GM21447 (cell line): ENCODE results near the gene UVSSA.
"Not testable (repeated sequence)": the region's sequence is repeated elsewhere in the genome, so short reads cannot be mapped to it uniquely, and the experiment has no call there.

Experiments used
- ATAC-seq: cut with Tn5 transposase; IDR thresholded peaks from one replicate; pipeline ENCODE4 v1.9.1; 2021; ENCODE audit not compliant: unreplicated experiment

The UVSSA gene

DNA sequence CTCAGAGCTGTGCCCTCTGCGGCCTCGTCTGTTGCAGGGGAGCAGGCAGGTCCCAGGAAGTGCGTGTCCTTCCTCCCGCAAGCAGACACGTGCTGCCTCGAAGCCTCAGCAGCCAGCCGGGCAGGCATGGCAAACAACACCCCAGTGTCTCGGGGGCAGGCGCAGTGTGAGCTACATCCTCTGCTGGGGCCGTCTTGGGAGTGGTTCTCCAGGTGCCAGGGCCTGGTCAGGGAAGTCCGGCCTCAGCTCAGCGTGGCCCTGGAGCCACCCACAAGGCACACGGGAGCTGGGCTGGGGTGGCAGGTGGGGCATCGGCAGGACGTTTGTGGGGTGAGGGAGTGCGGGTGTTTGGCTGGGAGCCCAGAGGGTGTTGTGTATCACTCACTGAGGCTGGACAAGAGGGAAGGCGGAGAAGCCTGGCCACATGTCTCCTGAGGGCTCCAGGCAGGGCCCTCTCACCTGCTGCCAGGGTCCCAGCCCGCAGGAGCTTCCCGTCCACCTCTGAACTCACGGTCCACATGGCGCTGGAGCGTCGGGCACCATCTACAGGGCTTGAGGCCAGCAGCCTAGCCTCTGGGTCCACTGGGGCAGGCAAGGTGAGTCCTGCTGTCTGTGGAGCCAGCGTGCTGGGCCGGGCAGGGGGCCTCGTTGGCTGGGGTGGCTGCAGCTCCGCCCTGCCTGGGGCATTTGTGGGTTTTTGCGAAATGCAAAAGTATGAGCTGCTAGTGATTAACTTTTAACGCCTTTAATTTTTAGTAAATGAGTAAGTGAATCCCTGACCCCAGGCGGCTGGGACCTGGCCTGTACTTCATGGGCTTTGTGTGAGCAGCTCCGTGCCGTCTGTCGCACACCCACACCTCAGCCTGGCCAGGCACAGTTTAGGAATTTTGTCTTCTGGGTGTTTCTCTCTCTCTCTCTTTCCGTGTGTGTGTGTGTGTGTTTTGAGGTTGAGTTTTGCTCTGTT lies 17.3 kb upstream of the UVSSA start:
- ATAC-seq = no peak

DNA sequence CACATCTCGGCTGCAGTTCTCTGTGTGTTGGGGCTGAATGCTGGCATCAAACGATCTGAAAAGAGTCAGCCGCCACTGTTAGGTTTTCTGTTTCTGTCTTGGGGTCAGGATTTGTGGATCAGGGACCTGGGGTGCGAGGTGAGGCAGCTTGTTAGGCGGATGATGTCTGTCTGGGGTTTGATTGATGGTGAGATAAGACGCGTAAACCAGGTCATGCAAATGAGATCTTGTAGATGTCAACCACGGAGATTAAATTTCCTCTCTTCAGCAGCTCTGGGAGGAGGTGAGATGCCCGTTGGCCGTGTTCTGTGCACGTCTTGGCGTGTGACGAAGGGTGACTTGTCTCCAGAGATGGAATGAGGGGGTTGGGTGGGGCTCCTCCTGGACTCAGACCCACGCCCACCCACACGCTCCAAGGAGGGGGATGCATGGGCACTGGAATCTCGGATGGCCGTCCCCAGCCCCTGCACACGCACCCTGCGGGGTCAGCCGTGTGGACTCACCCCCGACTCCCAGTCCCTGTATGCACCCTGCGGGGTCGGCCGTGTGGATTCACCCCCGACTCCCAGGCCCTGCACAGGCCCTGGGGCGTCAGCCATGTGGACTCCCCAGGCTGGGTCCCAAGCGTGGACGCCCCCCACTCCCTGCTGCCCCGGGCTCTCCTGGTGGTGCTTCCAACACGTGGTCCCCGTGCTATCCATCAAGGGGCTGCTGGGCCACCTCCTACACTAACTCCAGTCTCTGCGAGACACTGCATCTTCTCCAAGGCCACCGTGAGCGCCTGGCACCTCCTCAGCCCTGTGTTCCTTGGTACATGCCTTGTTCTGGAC lies 16.0 kb upstream of the UVSSA start:
- ATAC-seq = no peak

DNA sequence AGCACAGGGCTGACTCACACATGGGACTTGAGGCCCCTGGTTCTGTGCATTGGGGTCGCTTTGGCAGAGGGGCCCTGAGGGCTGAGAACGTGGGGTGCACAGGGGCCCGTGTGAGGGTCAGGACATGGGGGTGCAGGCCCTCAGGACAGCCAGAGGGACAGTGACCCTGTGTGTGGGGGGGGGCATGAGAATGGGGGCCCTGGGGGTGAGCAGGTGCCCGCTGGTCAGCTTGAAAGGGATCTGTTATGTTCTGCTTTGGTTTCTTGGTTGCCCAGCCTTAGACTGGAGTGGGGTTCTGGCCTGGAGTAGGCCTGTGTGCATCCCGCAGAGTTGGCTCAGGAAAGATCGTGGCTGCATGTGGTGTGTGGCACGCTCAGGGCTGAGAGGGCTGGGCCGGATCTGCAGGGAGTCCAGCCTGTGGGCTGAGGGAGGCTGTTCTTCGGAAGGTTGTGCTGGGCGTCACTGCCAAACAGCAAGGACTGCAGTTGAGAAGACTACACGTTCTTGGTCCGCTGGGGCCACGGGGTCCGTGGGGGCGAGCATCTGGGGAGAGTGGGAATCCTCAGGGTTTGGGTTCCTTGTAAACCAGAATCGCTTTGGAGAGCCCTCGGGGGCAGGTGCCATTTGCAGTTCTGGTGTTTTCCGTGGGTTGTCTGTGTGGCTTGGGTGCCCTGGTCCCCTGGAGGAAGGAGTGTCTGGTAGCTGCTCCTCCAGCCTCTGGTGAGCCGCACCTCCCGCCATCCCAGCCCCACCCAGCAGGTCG lies 15.2 kb upstream of the UVSSA start:
- ATAC-seq = no peak

DNA sequence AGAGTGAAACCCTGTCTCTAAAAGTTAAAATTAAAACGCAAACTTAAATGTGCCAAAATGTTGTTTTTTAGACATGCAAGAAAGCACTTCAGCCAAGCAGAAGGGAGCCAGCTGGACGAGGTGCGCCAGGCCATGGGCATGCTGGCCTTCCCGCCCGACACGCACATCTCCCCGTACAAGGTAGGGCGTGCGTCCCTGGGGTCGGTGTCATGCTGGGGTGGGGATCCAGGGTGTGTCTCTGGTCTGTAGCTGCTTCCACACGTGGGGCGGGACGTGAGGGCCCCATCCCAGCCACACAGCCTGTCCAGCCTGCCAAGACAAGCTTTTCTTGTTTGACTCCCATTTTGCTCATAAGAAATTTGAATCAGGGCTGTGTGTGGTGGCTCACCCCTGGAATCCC lies 14.3 kb upstream of the UVSSA start:
- no peak for ATAC-seq

DNA sequence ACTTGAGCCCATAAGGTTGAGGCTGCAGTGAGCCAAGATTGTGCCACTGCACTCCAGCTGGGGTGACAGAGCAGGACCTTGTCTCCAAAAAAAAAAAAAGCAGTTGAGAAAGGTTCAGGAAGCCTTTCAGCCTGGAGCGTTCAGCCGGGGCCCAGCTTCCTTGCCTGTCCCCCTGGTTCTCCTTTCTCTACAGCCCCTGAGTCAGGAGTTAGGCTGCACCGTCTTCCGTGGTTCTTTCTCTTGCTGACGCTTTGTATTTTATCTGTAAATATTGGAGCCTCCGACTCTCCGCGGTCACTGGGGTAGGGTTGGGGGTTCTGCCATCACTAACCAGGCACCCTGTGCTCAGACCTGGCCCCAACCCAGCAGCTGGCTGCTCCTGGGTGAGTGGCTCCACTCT lies 13.8 kb upstream of the UVSSA start:
- no peak for ATAC-seq

DNA sequence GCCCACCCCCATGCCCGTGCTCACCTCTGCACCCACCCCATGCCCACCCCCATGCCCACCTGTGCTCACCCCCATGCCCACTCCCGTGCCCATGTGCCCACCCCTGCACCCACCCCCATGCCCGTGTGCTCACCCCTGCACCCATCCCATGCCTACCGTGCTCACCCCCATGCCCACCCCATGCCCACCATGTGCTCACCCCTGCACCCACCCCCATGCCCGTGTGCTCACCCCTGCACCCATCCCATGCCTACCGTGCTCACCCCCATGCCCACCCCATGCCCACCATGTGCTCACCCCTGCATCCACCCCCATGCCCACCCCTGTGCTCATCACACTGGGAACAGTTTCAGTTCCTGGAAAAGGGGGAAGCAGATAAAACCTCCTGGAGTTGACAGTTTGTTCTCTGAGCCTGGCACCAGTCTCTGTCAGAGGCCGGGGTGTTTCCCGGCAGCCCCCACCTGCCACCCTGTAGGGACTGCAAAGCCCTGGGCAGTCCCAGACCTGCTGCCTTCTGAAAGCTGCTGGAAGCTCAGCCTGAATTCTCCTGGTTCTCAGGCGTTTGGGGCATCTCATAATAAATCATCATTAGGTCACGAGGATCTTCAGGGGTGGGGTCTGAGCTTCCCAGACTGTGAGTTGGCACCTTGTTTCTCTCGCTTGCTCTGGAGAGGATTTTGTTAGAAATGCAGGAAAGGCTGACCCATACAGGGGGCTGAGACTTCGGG lies 13.0 kb upstream of the UVSSA start:
- ATAC-seq = not testable (repeated sequence)

DNA sequence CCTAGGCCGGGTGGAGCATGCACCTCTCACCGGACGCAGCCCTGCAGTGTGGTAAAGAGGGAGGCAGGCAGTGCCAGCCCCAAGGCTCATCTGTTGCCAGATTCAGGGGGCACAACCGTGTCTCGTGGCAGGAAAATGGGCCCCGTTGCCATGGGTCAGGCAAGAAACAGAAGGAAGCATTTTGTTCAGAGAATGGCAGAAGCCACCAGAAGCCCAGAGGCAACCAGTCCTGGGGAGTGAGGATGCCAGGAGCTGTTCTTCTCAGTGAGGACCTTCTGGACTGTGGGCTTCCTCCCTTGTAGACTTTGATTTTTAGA lies 12.5 kb upstream of the UVSSA start:
- ATAC-seq = no peak

DNA sequence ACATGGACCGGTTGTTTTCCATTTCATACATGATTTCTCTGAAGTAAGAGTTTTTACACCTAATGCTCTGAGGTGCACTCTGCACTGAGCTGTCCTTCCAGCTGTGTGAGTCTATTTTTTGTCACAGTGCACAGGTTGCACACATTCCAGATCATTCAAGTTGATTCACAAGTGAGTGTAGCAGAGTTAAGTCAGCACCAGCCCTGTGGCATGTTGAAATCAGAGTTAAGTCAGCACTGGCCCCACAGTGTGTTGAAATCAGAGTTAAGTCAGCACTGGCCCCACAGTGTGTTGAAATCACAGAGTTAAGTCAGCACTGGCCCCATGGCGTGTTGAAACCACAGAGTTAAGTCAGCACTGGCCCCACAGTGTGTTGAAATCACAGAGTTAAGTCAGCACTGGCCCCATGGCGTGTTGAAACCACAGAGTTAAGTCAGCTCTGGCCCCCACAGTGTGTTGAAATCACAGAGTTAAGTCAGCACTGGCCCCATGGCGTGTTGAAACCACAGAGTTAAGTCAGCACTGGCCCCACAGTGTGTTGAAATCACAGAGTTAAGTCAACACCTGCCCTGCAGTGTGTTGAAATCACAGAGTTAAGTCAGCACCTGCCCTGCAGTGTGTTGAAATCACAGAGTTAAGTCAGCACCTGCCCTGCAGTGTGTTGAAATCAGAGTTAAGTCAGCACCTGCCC lies 11.7 kb upstream of the UVSSA start:
- not testable (repeated sequence) for ATAC-seq

DNA sequence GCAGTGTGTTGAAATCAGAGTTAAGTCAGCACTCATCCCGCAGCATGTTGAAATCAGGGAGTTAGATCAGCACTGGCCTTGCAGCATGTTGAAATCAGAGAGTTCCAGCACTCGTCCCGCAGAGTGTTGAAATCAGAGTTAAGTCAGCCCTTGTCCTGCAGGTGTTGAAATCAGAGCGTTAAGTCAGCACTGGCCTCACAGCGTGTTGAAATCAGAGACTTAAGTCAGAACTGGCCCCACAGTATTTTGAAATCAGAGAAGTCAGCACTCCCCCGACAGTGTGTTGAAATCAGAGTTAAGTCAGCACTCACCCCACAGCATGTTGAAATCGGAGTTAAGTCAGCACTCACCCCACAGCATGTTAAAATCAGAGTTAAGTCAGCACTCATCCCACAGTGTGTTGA lies 10.9 kb upstream of the UVSSA start:
- no peak for ATAC-seq

DNA sequence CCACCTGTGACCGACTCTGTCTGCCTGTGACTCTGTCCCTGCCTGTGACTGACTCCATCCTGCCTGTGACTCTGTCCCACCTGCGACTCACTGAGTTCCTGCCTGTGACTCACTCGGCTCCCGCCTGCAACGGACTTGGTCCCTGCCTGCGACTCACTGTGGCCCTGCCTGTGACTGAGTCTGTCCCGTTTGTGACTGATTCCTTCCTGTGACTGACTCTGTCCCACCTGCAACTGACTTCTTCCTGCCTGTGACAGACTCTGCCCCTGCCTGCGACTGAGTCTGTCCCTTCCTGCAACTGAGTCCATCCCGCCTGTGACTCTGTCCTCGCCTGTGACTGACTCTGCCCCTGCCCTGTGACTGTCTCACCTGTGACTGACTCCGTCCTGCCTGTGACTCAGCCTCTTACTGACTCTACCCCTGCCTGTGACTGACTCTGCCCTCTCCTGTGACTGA lies 9.6 kb upstream of the UVSSA start:
- no peak for ATAC-seq

DNA sequence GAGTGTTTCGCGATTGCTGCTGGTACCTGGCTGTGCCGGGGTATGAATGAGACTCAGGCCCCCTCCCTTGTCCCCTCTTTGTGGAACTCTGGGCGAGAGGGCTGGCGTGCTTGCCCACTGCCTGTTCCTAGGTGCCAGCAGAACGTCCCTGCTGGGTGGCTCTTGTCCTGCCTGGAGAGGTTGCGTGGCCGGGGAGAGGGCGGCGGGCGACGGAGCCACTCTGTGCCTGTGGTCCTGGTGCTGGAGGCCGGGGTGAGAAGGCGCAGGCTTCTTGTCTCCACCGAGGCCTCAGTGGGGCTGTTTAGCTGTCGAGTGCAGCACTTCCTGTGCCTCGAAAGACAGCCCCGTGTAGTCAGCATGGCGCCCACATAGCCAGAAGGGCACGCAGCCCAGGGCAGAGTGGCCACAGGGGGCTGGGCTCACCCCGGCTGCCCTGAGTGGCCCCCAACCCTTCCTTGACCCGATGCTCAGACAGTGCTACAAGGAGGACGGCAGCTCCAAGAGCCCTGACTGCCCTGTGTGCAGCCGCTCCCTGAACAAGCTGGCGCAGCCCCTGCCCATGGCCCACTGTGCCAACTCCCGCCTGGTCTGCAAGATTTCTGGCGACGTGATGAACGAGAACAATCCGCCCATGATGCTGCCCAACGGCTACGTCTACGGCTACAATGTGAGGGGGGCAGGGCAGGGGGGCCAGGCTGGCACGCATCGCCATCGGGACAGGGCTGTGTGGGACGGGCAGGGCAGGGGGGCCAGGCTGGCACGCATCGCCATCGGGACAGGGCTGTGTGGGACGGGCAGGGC lies 8.9 kb upstream of the UVSSA start:
- ATAC-seq = no peak

DNA sequence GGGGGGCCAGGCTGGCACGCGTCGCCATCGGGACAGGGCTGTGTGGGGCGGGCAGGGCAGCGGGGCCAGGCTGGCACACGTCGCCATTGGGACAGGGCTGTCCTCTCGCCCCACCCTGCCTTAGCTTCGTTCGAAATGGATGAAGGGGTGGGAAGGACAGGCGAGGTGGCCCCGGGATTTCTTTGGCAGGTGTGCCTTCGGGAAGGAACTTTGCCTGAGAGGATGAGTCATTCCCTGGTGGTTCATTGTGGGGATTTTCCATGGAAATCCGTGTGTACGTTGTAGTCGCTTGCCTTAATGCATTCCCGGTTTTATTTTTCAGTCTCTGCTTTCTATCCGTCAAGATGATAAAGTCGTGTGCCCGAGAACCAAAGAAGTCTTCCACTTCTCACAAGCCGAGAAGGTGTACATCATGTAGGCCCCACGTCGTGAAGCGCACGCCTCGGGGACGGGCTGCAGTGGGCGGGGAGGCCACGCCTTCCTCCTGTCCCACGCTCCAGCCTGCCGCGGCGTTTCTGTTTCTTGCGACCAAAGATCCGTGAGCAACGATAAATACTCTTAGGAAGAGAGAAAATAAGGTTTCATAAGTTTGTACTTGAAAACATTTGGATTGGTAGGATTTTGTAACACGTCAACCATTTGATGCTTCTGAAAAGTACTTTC lies 8.1 kb upstream of the UVSSA start:
- no peak for ATAC-seq

DNA sequence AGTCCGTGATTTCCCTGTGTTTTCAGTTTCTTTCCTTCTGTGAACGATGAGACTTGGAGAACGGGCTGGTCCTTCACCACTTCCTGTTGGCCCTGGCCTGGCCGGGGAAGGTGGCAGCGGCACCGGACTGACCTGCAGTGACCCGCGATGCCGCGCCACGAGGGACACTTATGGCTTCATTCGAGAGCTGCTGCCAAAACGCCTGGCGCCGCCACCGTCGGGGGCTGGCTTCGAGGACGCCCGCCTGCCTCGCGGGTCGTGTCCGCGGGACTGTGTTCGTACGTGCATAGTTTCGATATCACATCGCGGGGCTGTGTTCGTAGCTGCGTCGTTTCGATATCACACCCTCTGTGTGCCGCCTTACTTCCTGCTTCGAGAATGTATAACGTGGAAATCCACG lies 7.5 kb upstream of the UVSSA start:
- ATAC-seq = no peak

DNA sequence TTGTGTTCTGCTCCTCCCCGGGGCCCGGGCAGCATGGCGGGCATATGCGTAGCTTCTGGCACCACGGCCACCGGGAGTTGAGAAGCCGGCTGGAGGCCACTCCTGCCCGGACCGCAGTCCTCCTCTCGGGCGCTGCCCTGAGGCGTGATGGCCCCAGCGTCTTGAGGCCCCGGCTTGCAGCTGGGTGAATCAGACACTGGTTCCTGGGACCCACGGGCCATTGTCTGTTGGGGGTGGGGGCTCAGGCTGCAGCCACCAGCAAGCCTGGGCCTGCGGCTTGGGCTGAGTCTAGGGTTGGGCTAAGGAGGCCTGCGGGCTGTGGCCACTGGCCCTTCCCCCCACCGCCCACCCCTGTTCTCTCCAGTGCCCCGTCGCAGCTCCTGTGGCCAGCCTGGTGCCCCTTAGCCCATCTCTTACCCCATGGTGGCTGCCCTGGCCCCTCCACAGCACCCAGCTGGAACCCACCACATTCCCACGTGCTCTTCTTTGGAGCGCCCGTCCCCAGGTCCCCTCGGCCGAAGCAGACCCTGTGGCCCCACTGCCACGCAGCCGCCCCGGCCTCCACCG lies 6.7 kb upstream of the UVSSA start:
- no peak for ATAC-seq

DNA sequence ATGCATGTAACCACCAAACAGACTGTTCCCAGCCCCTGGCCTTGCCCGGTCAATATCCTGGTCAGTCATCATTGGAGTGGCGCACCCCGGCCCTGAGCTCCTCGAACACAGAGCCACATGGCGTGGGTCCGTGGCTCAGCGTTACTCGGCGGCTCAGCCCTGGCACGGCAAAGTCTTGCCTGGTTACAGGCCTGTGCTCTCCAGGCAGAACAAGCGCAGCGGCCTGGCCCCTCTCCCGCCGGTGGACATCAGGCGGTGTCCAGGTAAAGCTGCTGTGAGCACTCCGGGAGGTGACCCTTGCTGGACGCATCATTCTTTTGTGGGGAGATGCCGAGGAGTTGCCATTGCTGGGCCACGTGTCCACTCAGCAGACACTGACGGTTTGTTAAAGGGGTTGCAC lies 6.1 kb upstream of the UVSSA start:
- no peak for ATAC-seq

DNA sequence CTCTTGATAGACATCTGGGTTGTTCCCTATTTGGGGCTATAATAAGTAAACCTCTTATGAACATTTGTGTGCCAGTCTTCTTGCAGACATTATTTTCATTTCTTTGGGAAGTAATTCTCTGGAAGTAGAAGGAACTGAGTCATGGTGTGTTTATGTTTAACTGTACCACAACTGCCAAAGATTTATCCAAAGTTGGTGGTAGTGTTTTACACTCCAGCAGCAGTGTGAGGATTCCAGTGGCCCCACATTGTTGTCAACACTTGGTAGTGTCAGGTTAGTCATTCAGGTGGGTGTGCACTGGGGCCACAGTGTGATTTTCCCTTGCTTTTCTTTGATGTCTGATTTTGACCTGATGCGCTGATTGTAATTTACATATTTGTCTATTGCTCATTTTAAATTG lies 5.0 kb upstream of the UVSSA start:
- no peak for ATAC-seq

DNA sequence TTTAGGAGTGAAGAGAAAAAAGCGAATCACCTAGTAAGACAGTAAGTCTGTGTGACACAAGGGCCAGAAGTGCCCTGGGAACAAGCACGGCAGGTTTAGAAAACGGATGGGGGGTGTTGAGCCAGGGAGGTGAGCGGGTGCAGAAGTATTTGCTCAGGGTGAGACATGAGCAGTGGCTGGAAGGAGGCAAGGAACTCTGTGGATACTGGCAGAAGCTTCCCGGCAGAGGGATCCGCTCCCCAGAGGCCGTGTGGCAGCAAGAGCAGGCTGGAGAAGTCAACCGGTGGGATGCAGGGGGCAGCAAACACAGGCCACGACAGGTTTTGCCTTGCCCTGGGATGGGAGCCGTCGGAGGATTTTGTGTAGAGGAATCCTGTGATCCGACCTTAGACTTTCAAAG lies 2.3 kb upstream of the UVSSA start:
- ATAC-seq = no peak
